ENCODE measurements around the gene TUBD1. TPM values are rescaled to one million over a fixed set of nuclear protein-coding genes. Genes with fewer than 3 reads are reported as not detected.

The TUBD1 gene
- total RNA-seq, 2 experiments from 2014 or later: 8.6 to 13.0 TPM

- Histone ChIP-seq H3K4me1 (ENCODE audit: insufficient read depth, low read length, poor library complexity, severe bottlenecking) (no peaks in the 10 kb centered on the region), H4K20me1 (ENCODE audit: insufficient read depth, low read length) (no peaks in the 10 kb centered on the region), H3K4me2 (ENCODE audit: low read length) (no peak overlapping the region), H3K4me3 (ENCODE audit: low read depth, low read length, poor library complexity, severe bottlenecking) (no peak overlapping the region), H3K9me3 (ENCODE audit: low read length) (no peaks in the 10 kb centered on the region), H3K36me3 (ENCODE audit: insufficient read depth, low read length) (peaks cover 32% of the 10 kb centered on the region), H2AFZ (ENCODE audit: low read length) (no peak overlapping the region), H3K27ac (ENCODE audit: low read depth, low read length, poor library complexity, severe bottlenecking) (no peak overlapping the region), H3K9me2 (ENCODE audit: insufficient read depth, low read length) (no peaks in the 10 kb centered on the region), H3K79me2 (ENCODE audit: insufficient read depth, low read depth, low read length) (no peaks in the 10 kb centered on the region)
- CTCF ChIA-PET (ENCODE audit: unreplicated experiment): no interaction called here
- TF ChIP-seq CTCF (conservative IDR thresholded peaks at IDR 0.05; ENCODE audit: low read length) (no peak), EZH2phosphoT487 (IDR thresholded peaks at IDR 0.05; ENCODE audit: borderline replicate concordance, low read depth, low read length) (no peak)
- POLR2A ChIA-PET: no interaction called here
- intact Hi-C loops (cut with micrococcal nuclease; ENCODE audit: unreplicated experiment): no loop called here
- no TSS peak for BruUV-seq (replicated peaks)
- no peak for DNase-seq (ENCODE audit: low spot score)
These were observed 80.6 kb downstream of the TUBD1 start for GRCh38 chr17:59812139-59812538.

- ChIA-PET POLR2A (interaction anchor here (0.6 kb wide), 1 partner anchor 20 kb away, joined by 3 read pairs; no protein-coding TSS in a partner anchor), CTCF (ENCODE audit: unreplicated experiment) (no interaction called here)
- Histone ChIP-seq H3K9me3 (ENCODE audit: low read length) (no peaks in the 10 kb centered on the region), H4K20me1 (ENCODE audit: insufficient read depth, low read length) (no peaks in the 10 kb centered on the region), H3K4me2 (ENCODE audit: low read length) (no peak overlapping the region), H2AFZ (ENCODE audit: low read length) (no peak overlapping the region), H3K27ac (ENCODE audit: low read depth, low read length, poor library complexity, severe bottlenecking) (no peak overlapping the region), H3K36me3 (ENCODE audit: insufficient read depth, low read length) (peaks cover 32% of the 10 kb centered on the region), H3K79me2 (ENCODE audit: insufficient read depth, low read depth, low read length) (no peaks in the 10 kb centered on the region), H3K4me3 (ENCODE audit: low read depth, low read length, poor library complexity, severe bottlenecking) (no peak overlapping the region), H3K4me1 (ENCODE audit: insufficient read depth, low read length, poor library complexity, severe bottlenecking) (no peaks in the 10 kb centered on the region), H3K9me2 (ENCODE audit: insufficient read depth, low read length) (no peaks in the 10 kb centered on the region)
- TF ChIP-seq EZH2phosphoT487 (IDR thresholded peaks at IDR 0.05; ENCODE audit: borderline replicate concordance, low read depth, low read length) (no peak), CTCF (conservative IDR thresholded peaks at IDR 0.05; ENCODE audit: low read length) (no peak)
- DNase-seq (ENCODE audit: low spot score): no peak
- BruUV-seq (replicated peaks): no TSS peak
- intact Hi-C loops (cut with micrococcal nuclease; ENCODE audit: unreplicated experiment): no loop called here
These were observed 81.5 kb downstream of the TUBD1 start for GRCh38 chr17:59811209-59811608.

GRCh38 chr17:59810894-59811153, 81.9 kb downstream of the TUBD1 start:
- H3K9me2 ChIP-seq (ENCODE audit: insufficient read depth, low read length): no peaks in the 10 kb centered on the region
- POLR2A ChIA-PET: interaction anchor here (0.6 kb wide), 1 partner anchor 21 kb away, joined by 3 read pairs; no protein-coding TSS in a partner anchor
- no peaks in the 10 kb centered on the region for H3K4me1 ChIP-seq (ENCODE audit: insufficient read depth, low read length, poor library complexity, severe bottlenecking)
- intact Hi-C loops (cut with micrococcal nuclease; ENCODE audit: unreplicated experiment): no loop called here
- no peaks in the 10 kb centered on the region for H4K20me1 ChIP-seq (ENCODE audit: insufficient read depth, low read length)
- no peak overlapping the region for H3K27ac ChIP-seq (ENCODE audit: low read depth, low read length, poor library complexity, severe bottlenecking)
- H2AFZ ChIP-seq (ENCODE audit: low read length): no peak overlapping the region
- DNase-seq (ENCODE audit: low spot score): no peak
- peaks cover 32% of the 10 kb centered on the region for H3K36me3 ChIP-seq (ENCODE audit: insufficient read depth, low read length)
- no peak for TF ChIP-seq CTCF (conservative IDR thresholded peaks at IDR 0.05; ENCODE audit: low read length)
- TF ChIP-seq EZH2phosphoT487 (IDR thresholded peaks at IDR 0.05; ENCODE audit: borderline replicate concordance, low read depth, low read length): no peak
- H3K9me3 ChIP-seq (ENCODE audit: low read length): no peaks in the 10 kb centered on the region
- H3K4me3 ChIP-seq (ENCODE audit: low read depth, low read length, poor library complexity, severe bottlenecking): no peak overlapping the region
- H3K79me2 ChIP-seq (ENCODE audit: insufficient read depth, low read depth, low read length): peaks cover 2% of the 10 kb centered on the region; the same call in 1 of the 2 replicates
- H3K4me2 ChIP-seq (ENCODE audit: low read length): no peak overlapping the region
- BruUV-seq (replicated peaks): no TSS peak
- CTCF ChIA-PET (ENCODE audit: unreplicated experiment): no interaction called here

Small RNA genes within 50 kb of the gene (microRNA-seq; reads per million reads assigned to microRNA genes)
- 43,930 reads per million, percentile 98 among the genes with 10 or more reads in this experiment for gene MIR21 (ENCODE audit: borderline replicate concordance)

Small RNA genes within 50 kb of the gene (small RNA-seq; reads per million reads assigned to genes)
- gene RNU6-450P (not detected), gene RPS29P21 (not detected)

Other genes starting within 250 kb of the TUBD1 start
- gene PTRH2, start 185.5 kb downstream of the TUBD1 start, total RNA-seq (2014; rRNA removed; shearing (Covaris generic)): 27.0 and 33.6 TPM in 2 replicates
- 25.7 and 34.5 TPM in 2 replicates for gene PTRH2, start 185.5 kb downstream of the TUBD1 start, total RNA-seq (2022)
- gene VMP1, start 185.3 kb downstream of the TUBD1 start, total RNA-seq (2014; rRNA removed; shearing (Covaris generic)): 29.2 and 35.8 TPM in 2 replicates
- gene VMP1, start 185.3 kb downstream of the TUBD1 start, total RNA-seq (2022): 38.0 and 41.9 TPM in 2 replicates
- 31.1 and 43.7 TPM in 2 replicates for gene RPS6KB1, start 178 bp upstream of the TUBD1 start, total RNA-seq (2014; rRNA removed; shearing (Covaris generic))
- 47.1 and 53.6 TPM in 2 replicates for gene RPS6KB1, start 178 bp upstream of the TUBD1 start, total RNA-seq (2022)
- 17.2 and 21.5 TPM in 2 replicates for gene RNFT1, start 71.8 kb upstream of the TUBD1 start, total RNA-seq (2014; rRNA removed; shearing (Covaris generic))
- gene RNFT1, start 71.8 kb upstream of the TUBD1 start, total RNA-seq (2022): 27.2 and 28.6 TPM in 2 replicates
- gene HEATR6, start 186.0 kb upstream of the TUBD1 start, total RNA-seq (2014; rRNA removed; shearing (Covaris generic)): 9.6 and 10.4 TPM in 2 replicates
- 6.6 and 8.7 TPM in 2 replicates for gene HEATR6, start 186.0 kb upstream of the TUBD1 start, total RNA-seq (2022)

All from OCI-LY7 (cell line).